BJ (cell line): ENCODE results near the gene NSD2. TPM values are rescaled to one million over a fixed set of nuclear protein-coding genes. Genes with fewer than 3 reads are reported as not detected.
"Not testable (repeated sequence)": the region's sequence is repeated elsewhere in the genome, so short reads cannot be mapped to it uniquely, and the experiment has no call there.

Source experiments
- CTCF ChIA-PET: fragments of 350-600 bp; formaldehyde crosslinking; extraction: SDS; loops from one replicate; lab custom pipeline; 2021; ENCODE audit warnings: antibody characterized with exemption, inconsistent platforms; lab: Yijun Ruan, JAX
- POLR2A ChIA-PET: fragments of 300-600 bp; sonication (Branson Sonifier 250); formaldehyde crosslinking; extraction: SDS; loops from one replicate; lab custom pipeline; 2021; ENCODE audit warnings: antibody characterized with exemption; lab: Charles Lee
- DNase-seq: peaks from one replicate; pipeline ENCODE4 v3.0.0-alpha.2; 2011; ENCODE audit warnings: low read depth
- H3K27me3 ChIP-seq: 2 replicates; pipeline ENCODE4 v1.6.0; 2011; ENCODE audit warnings: low read length; ENCODE audit not compliant: control insufficient read depth, insufficient read depth
- H3K36me3 ChIP-seq: 2 replicates; pipeline ENCODE4 v1.5.1; 2011; ENCODE audit warnings: low read length; ENCODE audit not compliant: control insufficient read depth, insufficient read depth
- H3K4me3 ChIP-seq: 2 replicates; pipeline ENCODE4 v1.5.1; 2011; ENCODE audit warnings: low read depth, mild to moderate bottlenecking, control low read depth, low read length
- polyA plus RNA-seq: library from polyadenylated mRNA; depleted of rRNA; stranded (reverse); fragments of >200 nt; gene quantifications from 2 replicates; pipeline ENCODE4 v1.2.3, GENCODE V29; 2011
- TF ChIP-seq, protein P1 (sequence below): IDR thresholded peaks from 2 replicates; pipeline ENCODE4 v1.5.1; 2011; ENCODE audit warnings: low read depth, mild to moderate bottlenecking, control low read depth, inconsistent platforms, low read length, moderate library complexity; ENCODE audit not compliant: insufficient read depth

NSD2 gene
- polyA plus RNA-seq, 1 experiment = 22.3 TPM

DNA sequence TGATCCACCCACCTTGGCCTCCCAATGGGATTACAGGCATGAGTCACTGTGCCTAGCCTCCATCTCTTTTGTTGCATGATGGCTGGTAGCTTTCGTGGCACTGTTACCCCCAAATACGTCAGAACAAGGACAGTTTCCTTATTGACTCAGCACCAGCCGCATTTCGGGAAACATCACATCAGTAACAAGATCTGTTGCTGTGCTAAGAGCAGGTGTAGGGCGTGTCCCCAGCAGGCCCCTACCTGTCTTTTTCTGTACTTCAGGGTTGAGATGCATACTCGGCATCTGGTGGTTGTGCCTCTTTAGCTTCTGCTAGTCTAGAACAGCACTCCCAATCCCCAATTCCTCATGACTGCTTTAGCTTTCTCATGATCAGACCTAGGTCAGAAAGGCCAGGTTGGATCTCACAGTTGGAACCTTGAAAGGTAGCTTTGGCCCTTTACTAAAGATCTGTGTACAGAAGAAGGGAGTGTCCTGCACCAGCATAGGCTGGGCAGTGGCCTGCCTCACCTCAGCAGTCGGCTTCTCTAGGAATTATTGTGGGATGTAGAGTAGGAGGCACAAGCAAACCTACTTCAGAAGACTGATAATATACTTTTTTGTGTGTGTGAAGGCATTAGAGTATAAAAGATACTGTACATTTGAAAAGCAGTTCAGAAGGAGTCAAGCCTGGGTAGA is 36.8 kb downstream of the NSD2 start:
- DNase-seq = no peak
- ChIA-PET POLR2A (interaction anchor here (0.6 kb wide), 1 partner anchor 23 kb away, joined by 3 read pairs; no protein-coding TSS in a partner anchor), CTCF (interaction anchor here (0.7 to 7.7 kb wide), 4 partner anchors 10 to 161 kb away, joined by 3 to 68 read pairs (median 34); no protein-coding TSS in a partner anchor)
- Histone ChIP-seq H3K36me3 (peaks cover 4% of the 10 kb centered on the region; the same call in 1 of the 2 replicates), H3K4me3 (no peak overlapping the region), H3K27me3 (no peaks in the 10 kb centered on the region)
- TF ChIP-seq, protein P1, sequence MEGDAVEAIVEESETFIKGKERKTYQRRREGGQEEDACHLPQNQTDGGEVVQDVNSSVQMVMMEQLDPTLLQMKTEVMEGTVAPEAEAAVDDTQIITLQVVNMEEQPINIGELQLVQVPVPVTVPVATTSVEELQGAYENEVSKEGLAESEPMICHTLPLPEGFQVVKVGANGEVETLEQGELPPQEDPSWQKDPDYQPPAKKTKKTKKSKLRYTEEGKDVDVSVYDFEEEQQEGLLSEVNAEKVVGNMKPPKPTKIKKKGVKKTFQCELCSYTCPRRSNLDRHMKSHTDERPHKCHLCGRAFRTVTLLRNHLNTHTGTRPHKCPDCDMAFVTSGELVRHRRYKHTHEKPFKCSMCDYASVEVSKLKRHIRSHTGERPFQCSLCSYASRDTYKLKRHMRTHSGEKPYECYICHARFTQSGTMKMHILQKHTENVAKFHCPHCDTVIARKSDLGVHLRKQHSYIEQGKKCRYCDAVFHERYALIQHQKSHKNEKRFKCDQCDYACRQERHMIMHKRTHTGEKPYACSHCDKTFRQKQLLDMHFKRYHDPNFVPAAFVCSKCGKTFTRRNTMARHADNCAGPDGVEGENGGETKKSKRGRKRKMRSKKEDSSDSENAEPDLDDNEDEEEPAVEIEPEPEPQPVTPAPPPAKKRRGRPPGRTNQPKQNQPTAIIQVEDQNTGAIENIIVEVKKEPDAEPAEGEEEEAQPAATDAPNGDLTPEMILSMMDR = no peak

DNA sequence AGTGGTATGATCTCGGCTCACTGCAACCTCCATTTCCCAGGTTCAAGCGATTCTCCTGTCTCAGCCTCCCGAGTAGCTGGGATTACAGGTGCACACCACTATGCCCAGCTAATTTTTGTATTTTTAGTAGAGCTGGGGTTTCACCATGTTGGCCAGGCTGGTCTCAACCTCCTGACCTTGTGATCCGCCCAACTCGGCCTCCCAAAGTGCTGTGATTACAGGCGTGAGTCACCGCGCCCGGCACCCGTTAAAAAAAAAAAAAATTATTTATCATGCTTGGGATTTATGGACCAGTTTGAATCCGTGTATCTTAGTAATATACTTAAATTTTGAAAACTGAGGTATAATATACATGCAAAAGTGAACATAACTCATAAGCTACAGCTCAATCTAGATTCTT is 38.5 kb downstream of the NSD2 start:
- H3K27me3 ChIP-seq, POLR2A ChIA-PET, DNase-seq, H3K4me3 ChIP-seq, H3K36me3 ChIP-seq: not testable (repeated sequence)
- CTCF ChIA-PET = interaction anchor here (0.6 to 7.7 kb wide), 12 partner anchors 12 to 299 kb away, joined by 3 to 68 read pairs (median 4); no protein-coding TSS in a partner anchor

DNA sequence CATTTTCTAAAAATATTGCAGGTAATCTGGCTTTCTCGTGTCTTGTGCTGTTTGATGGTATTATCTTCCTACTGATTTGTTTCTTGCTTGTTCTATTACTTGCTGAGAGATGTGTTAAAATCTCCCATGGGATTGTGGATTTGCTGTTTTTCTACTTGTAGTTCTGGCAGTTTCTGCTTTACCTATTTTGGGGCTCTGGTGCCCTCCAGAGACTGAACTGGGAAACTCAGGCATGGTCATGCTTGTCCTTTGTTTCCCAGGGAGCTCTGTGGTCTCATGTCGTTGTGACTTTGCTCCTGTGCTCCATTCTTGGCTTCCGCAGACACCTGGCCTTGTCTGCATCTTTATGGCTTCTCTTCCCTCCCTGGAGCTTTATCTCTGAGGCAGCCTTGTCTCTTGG is 39.5 kb downstream of the NSD2 start:
- ChIA-PET CTCF (interaction anchor here (0.6 to 7.7 kb wide), 18 partner anchors 8 to 607 kb away, joined by 3 to 68 read pairs (median 3); no protein-coding TSS in a partner anchor), POLR2A (no interaction called here)
- H3K27me3 ChIP-seq = no peaks in the 10 kb centered on the region
- TF ChIP-seq, protein P1 = peak; percentile 78
- H3K36me3 ChIP-seq = peaks cover 1% of the 10 kb centered on the region; the same call in 1 of the 2 replicates
- no peak overlapping the region for H3K4me3 ChIP-seq
- no peak for DNase-seq

DNA sequence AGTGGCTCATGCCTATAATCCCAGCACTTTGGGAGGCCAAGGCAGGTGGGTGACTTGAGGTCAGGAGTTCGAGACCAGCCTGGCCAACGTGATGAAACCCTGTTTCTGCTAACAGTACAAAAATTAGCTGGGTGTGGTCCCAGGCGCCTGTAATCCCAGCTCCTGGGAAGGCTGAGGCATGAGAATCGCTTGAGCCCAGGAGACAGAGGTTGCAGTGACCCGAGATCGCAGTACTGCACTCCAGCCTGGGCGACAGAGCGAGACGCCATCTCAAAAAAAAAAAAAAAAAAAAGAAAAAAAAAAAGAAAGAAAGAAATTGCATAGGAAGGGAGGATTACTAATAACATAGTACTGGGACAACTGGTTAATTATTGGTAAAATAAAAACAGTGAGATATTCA is 40.1 kb downstream of the NSD2 start:
- CTCF ChIA-PET = interaction anchor here (0.6 to 7.7 kb wide), 18 partner anchors 9 to 607 kb away, joined by 3 to 68 read pairs (median 3); no protein-coding TSS in a partner anchor
- POLR2A ChIA-PET = not testable (repeated sequence)

DNA sequence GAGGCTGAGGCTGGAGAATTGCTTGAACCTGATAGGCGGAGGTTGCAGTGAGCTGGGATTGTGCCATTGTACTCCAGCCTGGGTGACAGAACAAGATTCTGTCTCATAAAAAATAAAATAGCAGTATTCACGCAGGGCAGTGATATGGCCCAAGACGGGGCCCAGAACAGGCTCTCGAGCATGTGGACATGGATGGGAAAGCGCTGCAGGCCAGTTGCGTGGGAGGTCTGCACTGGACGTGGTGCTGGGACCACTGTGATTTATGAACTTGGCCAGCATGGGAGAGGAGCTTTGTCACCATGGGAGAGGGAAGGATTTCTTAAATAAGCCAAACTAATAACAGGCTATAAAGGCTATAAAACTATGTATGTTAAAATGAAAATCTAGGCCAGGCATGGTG is 51.6 kb downstream of the NSD2 start:
- Histone ChIP-seq H3K36me3 (peaks cover 8% of the 10 kb centered on the region), H3K27me3 (no peaks in the 10 kb centered on the region), H3K4me3 (no peak overlapping the region)
- ChIA-PET CTCF (interaction anchor here (1.2 to 3.9 kb wide), 3 partner anchors 9 to 24 kb away, joined by 4 to 14 read pairs (median 4); no protein-coding TSS in a partner anchor), POLR2A (no interaction called here)
- no peak for DNase-seq
- TF ChIP-seq, protein P1 = no peak

More for the DNA sequence above, 40.1 kb downstream of the NSD2 start:
- not testable (repeated sequence) for H3K4me3 ChIP-seq, H3K27me3 ChIP-seq, DNase-seq, H3K36me3 ChIP-seq

DNA sequence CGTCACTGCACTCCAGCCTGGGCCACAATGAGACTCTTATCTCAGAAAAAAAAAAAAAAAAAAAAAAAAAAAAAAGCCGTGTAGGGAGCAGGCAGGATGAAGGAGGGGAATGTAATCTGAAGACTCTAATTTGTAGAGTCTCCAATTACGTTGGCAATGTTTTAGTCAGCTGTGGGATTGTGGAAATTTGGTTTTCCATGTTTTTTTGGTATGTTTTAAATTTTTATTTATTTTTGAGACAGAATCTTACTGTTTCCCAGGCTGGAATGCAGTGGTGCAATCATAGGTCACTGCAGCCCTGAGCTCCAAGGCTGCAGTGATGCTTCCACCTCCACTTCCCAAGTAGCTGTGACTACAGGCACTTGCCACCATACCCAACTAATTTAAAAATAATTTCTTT is 56.5 kb downstream of the NSD2 start:
- H3K36me3 ChIP-seq = peaks cover 11% of the 10 kb centered on the region
- no peak for DNase-seq
- TF ChIP-seq, protein P1 = no peak
- ChIA-PET CTCF (interaction anchor here (0.9 to 1.9 kb wide), 3 partner anchors 11 to 235 kb away, joined by 3 to 4 read pairs (median 3); no protein-coding TSS in a partner anchor), POLR2A (no interaction called here)
- no peaks in the 10 kb centered on the region for H3K27me3 ChIP-seq
- H3K4me3 ChIP-seq = no peak overlapping the region
